Activated B cell treated with CpG ODN at 0.5 μM for 24 hours (primary cell): ENCODE measurements around the gene HAGHL. TPM values are rescaled to one million over a fixed set of nuclear protein-coding genes. Genes with fewer than 3 reads are reported as not detected.
"Not testable (repeated sequence)": the region's sequence is repeated elsewhere in the genome, so short reads cannot be mapped to it uniquely, and the experiment has no call there.

ENCODE experiments used
- ATAC-seq: fragments of 200-7000 bp; cut with Tn5 transposase; one replicate; pipeline ENCODE4 v1.10.0; 2021; ENCODE audit warnings: low read depth, mild to moderate bottlenecking, moderate library complexity
- CTCF ChIA-PET: fragments of 350-600 bp; sonication (Branson Sonifier 250); formaldehyde crosslinking; loops from one replicate; lab custom pipeline; 2021; ENCODE audit warnings: antibody characterized with exemption; lab: Charles Lee
- POLR2A ChIA-PET: fragments of 350-600 bp; sonication (Branson Sonifier 250); formaldehyde crosslinking; loops from one replicate; lab custom pipeline; 2021; ENCODE audit warnings: antibody characterized with exemption; lab: Charles Lee
- DNase-seq: peaks from one replicate; pipeline ENCODE4 v3.0.0; 2022
- H3K27ac Mint-ChIP-seq: one replicate; pipeline ENCODE4 v1.8.0; 2020; ENCODE audit warnings: mixed read lengths
- H3K27me3 Mint-ChIP-seq: one replicate; pipeline ENCODE4 v1.8.0; 2021; ENCODE audit warnings: mixed read lengths
- H3K36me3 Mint-ChIP-seq: one replicate; pipeline ENCODE4 v1.8.0; 2021; ENCODE audit warnings: low read depth, mixed read lengths
- H3K4me1 Mint-ChIP-seq: one replicate; pipeline ENCODE4 v1.8.0; 2021; ENCODE audit warnings: mixed read lengths
- H3K4me3 Mint-ChIP-seq: one replicate; pipeline ENCODE4 v1.8.0; 2020; ENCODE audit warnings: mild to moderate bottlenecking, mixed read lengths
- H3K9me3 Mint-ChIP-seq: one replicate; pipeline ENCODE4 v1.8.0; 2020; ENCODE audit warnings: mixed read lengths
- CTCF ChIP-seq: fragments of 200-600 bp; IDR thresholded peaks from one replicate; pipeline ENCODE4 v1.8.0; 2022; ENCODE audit warnings: antibody characterized with exemption, mild to moderate bottlenecking
- intact Hi-C: fragments of 100-400 bp; cut with micrococcal nuclease; formaldehyde crosslinking; loops from one replicate; pipeline ENCODE4 v1.15.1; 2024
- total RNA-seq: library from RNA; stranded (reverse); gene quantifications from 2 replicates; pipeline ENCODE4 v1.2.3, GENCODE V29; 2022

HAGHL gene
- total RNA-seq, 1 donor from 2014 or later = 10.9 TPM

GRCh38 chr16:689175-689897 is 37.6 kb upstream of the HAGHL start:
- ATAC-seq (no peak), DNase-seq (no peak)
- no peak for TF ChIP-seq CTCF
- POLR2A ChIA-PET = interaction anchor here (0.6 to 2.3 kb wide), 10 partner anchors 9 to 1093 kb away, joined by 4 to 34 read pairs (median 10); partner anchors contain the start of genes ANTKMT, CCDC78, HAGHL and NUBP2
- Mint-ChIP-seq H3K4me3 (peak overlapping the region; percentile 90), H3K27me3 (peaks cover 9% of the 10 kb centered on the region), H3K9me3 (no peaks in the 10 kb centered on the region), H3K27ac (peak overlapping the region; percentile 82), H3K4me1 (peaks cover 33% of the 10 kb centered on the region), H3K36me3 (peaks cover 15% of the 10 kb centered on the region)
- CTCF ChIA-PET = no interaction called here
- intact Hi-C loops = no loop called here

GRCh38 chr16:691242-691641 is 35.7 kb upstream of the HAGHL start:
- ATAC-seq, intact Hi-C loops, H3K9me3 Mint-ChIP-seq, DNase-seq, CTCF ChIA-PET, H3K27ac Mint-ChIP-seq: not testable (repeated sequence)
- peaks cover 37% of the 10 kb centered on the region for H3K4me1 Mint-ChIP-seq
- H3K36me3 Mint-ChIP-seq = peaks cover 13% of the 10 kb centered on the region
- POLR2A ChIA-PET = interaction anchor here (1.1 kb wide), 1 partner anchor 164 kb away, joined by 3 read pairs; the partner anchor contains the start of gene CAPN15
- H3K4me3 Mint-ChIP-seq = peak overlapping the region; percentile 90
- peaks cover 15% of the 10 kb centered on the region for H3K27me3 Mint-ChIP-seq

- no peak for DNase-seq
- H3K27ac Mint-ChIP-seq = no peak overlapping the region
- H3K9me3 Mint-ChIP-seq = no peaks in the 10 kb centered on the region
- intact Hi-C loops = no loop called here
- H3K27me3 Mint-ChIP-seq = peaks cover 17% of the 10 kb centered on the region
- no peak overlapping the region for H3K4me3 Mint-ChIP-seq
- ChIA-PET POLR2A (interaction anchor here (1.2 kb wide), 1 partner anchor 8 kb away, joined by 3 read pairs; the partner anchor contains the start of gene JMJD8), CTCF (no interaction called here)
- H3K36me3 Mint-ChIP-seq = peaks cover 6% of the 10 kb centered on the region
- no peak for TF ChIP-seq CTCF
- no peak for ATAC-seq
- H3K4me1 Mint-ChIP-seq = peaks cover 37% of the 10 kb centered on the region
Observed at GRCh38 chr16:692356-693108, 34.4 kb upstream of the HAGHL start.

- Mint-ChIP-seq H3K4me1 (peaks cover 36% of the 10 kb centered on the region), H3K36me3 (peaks cover 5% of the 10 kb centered on the region), H3K27ac (no peak overlapping the region), H3K9me3 (no peaks in the 10 kb centered on the region), H3K27me3 (peaks cover 17% of the 10 kb centered on the region), H3K4me3 (peak overlapping the region; percentile 28)
- ChIA-PET CTCF (no interaction called here), POLR2A (interaction anchor here (1.2 kb wide), 1 partner anchor 9 kb away, joined by 3 read pairs; the partner anchor contains the start of gene JMJD8)
- TF ChIP-seq CTCF = no peak
- intact Hi-C loops = no loop called here
- DNase-seq = no peak
- ATAC-seq = no peak
Observed at GRCh38 chr16:693364-693763, 33.5 kb upstream of the HAGHL start.

GRCh38 chr16:693766-694165 is 33.1 kb upstream of the HAGHL start:
- no peak for TF ChIP-seq CTCF
- Mint-ChIP-seq H3K9me3 (no peaks in the 10 kb centered on the region), H3K4me3 (no peak overlapping the region), H3K27me3 (peaks cover 17% of the 10 kb centered on the region), H3K36me3 (peaks cover 5% of the 10 kb centered on the region), H3K4me1 (peaks cover 36% of the 10 kb centered on the region), H3K27ac (no peak overlapping the region)
- POLR2A ChIA-PET = interaction anchor here (1.2 kb wide), 1 partner anchor 10 kb away, joined by 3 read pairs; the partner anchor contains the start of gene JMJD8
- DNase-seq (no peak), ATAC-seq (no peak)
- intact Hi-C loops = no loop called here
- CTCF ChIA-PET = interaction anchor here (2.1 kb wide), 1 partner anchor 18 kb away, joined by 8 read pairs; no protein-coding TSS in a partner anchor
